Astrocyte of the hippocampus (primary cell): ENCODE data around the gene SIPA1L3.

Experiments
- DNase-seq: peaks from one replicate; pipeline ENCODE4 v3.0.0; 2011; ENCODE audit warnings: low read depth, low spot score

Gene SIPA1L3

GRCh38 chr19:37998801-37999308 is 91.8 kb downstream of the SIPA1L3 start:
- no peak for DNase-seq

DNA sequence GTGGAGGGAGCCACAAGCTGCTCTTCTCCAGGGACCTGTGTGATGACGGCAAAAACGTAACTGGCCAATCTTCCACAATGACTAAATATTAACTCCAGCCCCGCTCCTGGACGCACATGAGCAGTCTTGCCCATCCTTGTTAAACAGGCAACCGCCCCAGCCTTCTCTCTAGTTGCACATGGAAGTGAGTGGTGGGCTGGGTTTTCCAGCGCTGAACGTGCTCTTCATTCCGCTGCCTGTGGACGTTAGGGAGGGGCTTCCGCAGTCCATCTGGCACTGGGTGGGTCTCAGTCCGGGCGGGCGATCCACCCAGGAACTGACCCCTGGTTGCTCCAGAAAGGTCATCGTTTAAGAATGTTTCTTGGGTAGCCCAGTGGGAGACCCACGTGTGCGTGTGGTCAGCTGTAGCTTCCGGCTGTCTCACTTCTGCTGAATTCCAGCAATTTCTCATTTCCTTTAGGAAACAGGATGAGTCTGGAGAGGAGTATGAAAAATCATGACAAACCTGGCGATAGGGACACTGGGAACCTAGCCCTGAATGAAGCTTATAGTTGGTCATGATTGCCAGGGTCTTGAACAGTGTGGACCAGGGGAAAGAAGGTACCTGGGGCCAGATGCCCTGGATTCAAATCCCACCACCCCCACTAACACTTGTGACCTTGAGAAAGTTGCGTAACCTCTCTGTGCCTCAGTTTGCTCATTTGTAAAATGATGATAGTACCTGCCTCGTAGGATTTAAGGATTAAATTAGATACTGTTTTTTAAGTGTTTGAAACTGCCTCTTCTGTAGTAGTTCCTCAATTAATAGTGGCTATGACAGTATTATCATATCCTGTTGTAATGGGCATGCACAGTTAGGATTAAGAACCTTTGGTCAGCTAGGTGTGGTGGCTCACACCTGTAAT is 92.6 kb downstream of the SIPA1L3 start:
- DNase-seq = peak; percentile 91

- DNase-seq = no peak
Observed at GRCh38 chr19:38001158-38001781, 94.3 kb downstream of the SIPA1L3 start.

GRCh38 chr19:38003438-38004185 is 96.6 kb downstream of the SIPA1L3 start:
- DNase-seq = peak; percentile 94

DNA sequence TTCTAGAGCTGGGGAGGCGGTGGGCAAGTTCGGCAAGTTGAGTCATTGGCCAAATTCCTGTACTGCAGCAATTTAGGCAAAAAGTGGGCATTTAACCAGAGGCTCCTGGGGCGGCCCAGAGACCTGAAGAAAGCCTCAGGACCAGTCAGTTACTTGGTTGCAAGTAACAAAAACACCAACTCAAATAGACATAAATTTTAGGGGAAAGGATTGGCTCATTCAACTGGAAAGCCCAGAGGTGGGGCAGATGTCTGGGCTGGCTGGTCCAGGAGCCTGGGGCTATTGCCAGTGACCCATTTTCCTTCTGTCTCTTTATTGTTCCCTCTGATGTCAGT is 97.1 kb downstream of the SIPA1L3 start:
- peak; percentile 76 for DNase-seq

DNA sequence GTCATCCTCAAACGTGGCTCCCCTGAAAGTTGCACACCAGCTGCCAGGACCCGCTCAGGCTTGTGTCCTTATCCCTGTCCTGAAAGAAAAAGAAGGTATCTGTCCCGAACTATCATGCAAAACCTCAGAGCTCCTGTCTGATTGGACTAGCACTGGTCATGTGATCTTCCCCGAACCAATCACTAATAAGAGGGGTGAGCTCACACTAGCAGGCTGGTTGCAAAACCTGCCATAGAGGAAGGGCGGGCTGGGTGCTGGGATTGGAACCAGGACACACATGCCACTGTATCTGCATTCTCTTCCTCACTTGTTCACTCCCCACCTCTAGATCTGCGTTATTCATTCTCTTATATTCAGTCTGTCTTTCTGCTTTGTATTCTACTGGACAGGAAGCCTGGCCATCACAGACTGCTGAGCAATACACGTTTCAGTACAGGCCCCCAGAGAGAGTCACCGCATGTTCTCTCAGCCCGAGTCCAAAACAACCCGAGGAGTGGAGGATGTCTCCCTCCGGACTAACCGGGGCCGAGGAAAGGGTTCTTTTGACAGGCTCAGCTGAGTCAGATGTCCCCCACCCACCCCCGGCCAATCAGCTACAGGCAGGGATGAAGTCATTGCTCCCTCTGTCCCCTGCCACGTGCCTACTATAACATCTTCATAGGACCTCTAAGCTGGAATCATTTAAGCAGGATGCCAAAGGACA is 97.7 kb downstream of the SIPA1L3 start:
- peak; percentile 96 for DNase-seq

DNA sequence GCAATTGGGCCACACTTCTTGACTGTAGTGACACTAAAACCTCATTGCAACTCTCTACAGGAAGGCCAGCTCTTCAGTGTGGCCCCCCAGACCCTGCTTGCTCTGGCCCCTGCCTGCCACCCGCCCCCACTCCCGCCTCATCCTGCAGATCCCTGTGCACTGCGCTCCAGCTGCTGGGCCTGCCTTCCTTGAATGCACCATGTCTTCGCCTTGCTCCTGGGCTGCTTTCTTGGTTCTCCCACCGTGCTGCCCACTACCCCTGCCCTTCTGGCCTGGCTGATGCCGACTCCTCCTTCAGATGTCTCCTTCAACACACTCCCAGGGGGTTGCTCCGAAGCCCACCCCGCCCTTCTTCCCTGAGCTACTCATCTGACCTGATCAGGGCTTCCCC is 98.2 kb downstream of the SIPA1L3 start:
- DNase-seq = no peak

DNA sequence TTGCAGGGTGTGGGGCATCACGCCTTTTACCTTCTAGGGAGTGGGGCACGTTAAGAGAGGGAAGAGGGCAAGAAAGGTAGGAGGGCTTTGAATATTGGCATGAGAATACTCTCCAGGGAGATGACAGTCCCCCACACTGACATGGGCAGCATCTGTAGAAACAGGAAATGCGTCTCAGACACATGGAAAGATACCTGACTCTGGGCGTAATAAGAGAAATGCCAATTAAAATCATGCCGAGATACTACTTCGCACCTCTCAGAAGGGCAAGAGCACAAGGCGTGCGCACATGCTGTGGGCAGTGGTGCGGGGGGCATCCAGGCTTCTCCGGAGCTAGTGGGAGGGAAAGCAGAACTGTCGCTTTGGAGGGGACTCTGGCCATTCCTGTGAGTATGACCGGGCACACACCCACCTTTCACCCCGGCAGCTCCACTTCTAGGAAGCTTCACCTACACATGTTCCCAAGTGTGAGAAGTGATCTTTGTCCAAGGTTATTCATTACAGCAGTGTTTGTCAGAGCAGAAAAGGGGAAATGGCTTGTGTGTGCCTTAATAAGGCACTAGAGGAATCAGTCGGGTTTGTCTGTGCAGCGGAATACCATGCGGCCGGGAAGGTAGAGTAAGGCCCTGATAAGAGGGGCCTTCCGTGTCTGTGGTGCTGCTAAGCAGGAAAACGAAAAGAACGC is 99.5 kb downstream of the SIPA1L3 start:
- no peak for DNase-seq

GRCh38 chr19:38009650-38010242 is 102.7 kb downstream of the SIPA1L3 start:
- no peak for DNase-seq

- DNase-seq = no peak
Observed at GRCh38 chr19:38011426-38011825, 104.4 kb downstream of the SIPA1L3 start.

- no peak for DNase-seq
Observed at GRCh38 chr19:38012290-38012689, 105.3 kb downstream of the SIPA1L3 start.

- DNase-seq = no peak
Observed at GRCh38 chr19:38012944-38013343, 105.9 kb downstream of the SIPA1L3 start.

DNA sequence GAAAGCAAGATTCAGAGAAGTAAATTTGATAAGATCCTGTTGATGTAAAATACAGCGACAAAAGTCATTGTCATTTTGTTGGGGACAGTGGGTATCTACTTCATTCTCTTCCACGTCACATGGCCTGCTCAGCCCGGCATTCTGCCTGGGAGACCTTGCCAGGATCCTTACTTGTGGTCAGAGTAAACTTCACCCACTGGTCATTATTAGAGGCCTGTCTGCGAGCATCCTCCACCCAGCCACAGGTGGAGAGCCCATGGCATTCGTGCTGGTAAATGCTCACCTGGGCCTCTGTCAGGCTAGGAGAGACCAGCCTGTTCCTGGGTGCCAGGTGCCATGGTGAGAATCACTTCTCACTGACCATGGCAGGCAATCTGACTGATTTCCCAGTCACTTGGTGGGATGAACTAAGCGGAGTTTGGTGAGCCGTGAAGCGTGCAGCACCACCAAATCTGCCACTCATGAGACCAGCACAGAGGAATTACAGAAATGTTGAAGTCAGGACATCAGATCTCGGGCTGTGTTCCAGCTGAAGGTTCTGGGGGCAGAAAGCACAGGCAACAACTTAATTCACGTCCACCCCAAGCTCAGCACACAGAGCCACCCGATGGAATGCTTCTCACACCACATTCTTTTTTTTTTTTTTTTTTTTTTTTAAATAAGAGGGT is 107.0 kb downstream of the SIPA1L3 start:
- peak; percentile 51 for DNase-seq

DNA sequence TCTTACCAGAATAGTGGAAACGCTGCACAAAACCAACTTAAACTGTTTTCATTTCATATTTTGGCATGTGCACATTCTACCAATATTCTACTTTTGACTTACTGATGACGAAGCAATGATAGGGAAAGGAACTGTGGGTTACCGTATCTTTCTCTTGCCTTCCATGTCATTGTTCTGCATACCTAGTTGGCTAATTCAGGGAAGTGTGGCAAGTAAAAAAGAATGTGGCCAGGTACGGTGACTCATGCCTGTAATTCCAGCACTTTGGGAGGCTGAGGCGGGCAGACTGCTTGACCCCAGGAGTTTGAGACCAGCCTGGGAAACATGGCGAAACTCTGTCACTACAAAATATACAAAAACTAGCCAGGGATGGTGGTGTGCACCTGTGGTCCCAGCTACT is 108.2 kb downstream of the SIPA1L3 start:
- DNase-seq = no peak

GRCh38 chr19:38015761-38016160 is 108.8 kb downstream of the SIPA1L3 start:
- DNase-seq = no peak

GRCh38 chr19:38017401-38018151 is 110.6 kb downstream of the SIPA1L3 start:
- DNase-seq = no peak

DNA sequence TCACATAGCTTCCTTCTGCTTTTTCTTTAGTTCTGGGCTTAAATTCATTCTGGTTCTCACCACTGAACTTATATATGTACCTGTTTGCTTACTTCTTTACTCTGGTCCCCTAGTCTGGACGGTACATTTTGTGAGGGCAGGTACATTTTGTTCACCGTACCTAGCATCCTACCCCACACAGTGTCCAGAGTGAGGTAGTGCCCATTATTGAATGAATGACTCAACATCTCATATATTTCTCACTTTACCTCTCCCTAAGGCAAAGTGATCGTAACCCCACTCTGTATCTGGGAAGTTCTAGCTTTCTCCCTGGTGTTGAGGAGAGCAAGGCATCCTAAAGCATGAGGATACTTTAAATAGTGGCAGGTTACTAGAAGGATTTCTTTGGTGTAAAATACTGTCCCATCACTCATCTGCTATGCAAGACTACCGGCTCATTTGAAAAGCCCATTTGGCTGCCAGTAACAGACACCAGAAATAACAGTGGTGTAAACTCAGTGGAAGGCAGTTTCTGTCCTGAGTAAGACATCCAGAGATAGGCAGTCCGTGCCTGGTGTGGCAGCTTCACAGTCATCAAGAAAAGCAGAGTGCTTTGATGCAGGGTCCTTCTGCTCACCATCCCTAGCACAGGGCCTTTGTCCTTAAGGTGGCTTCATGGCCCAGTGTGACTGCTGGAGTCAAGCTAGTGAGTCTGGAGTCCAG is 111.8 kb downstream of the SIPA1L3 start:
- DNase-seq = no peak

DNA sequence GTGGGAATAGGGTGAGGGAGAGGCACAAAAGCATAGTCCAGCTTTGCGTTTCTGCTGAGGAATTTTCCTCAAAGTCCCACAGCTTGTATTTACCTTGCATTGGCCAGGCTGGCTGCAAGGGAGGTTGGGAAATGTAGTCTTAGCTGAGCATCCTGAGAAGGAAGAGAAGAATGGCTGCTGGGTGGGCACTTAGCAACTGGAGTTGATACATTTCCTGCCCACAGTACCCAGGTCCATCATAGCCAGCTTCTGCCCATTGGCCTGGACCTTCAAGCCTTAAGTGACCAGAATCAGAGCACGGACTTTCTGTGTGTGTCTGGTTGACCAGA is 112.4 kb downstream of the SIPA1L3 start:
- DNase-seq = no peak

DNA sequence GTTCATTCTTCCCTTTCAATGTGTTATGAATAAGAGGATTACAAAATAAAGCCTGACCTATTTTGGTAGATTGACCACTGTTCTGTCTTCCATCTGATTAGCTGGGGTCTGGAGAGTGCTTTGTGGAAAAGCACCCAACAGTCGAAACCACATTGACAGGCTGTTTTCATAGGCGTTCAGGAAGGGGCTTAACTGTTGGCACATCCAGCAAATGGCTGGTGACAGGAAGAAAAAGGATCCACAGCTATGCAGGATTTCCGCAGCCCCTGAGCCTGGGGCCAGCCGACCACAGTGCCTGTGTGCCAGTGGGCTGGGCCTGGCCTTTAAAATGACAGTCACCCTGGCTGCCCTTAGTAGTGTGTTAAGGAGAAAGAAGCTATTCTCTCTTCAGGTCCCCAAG is 113.3 kb downstream of the SIPA1L3 start:
- peak; percentile 63 for DNase-seq
